ENCODE data around the gene WNT5A.

WNT5A gene
- total RNA-seq, result 0 to 24.8 (median 0.41) reads per million in 18 experiments

DNA sequence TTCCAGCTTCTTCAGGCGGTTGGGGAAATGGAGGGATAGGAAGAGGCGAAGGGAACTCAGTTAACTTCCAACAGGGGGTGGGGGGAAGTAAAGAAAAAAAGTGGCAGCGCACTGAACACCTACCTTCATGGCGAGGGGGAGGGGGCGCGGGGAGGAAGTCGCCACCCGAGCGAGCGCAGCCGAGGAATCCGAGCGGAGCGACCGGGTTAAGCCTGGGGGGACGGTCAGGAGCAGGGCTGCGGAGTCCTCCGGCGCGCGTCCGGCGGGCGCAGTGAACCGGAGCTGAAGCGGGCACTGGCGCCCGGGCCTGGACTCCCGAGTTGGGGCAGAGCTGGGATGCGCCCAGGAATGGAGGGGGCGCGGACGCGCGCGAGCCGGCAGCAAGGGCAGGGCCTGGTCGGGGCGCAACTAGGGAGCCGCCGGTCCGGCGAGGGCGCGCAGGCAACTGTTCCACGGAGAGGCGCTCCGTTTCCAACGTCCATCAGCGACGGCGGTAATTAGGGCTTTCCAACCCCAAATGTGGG, at the start of gene WNT5A:
TSS of gene WNT5A (minus strand) at position 450 of the 524 bp plus-strand sequence. CDS start at position 129, 321 bp downstream.
- DNase-seq, result no peak

DNA sequence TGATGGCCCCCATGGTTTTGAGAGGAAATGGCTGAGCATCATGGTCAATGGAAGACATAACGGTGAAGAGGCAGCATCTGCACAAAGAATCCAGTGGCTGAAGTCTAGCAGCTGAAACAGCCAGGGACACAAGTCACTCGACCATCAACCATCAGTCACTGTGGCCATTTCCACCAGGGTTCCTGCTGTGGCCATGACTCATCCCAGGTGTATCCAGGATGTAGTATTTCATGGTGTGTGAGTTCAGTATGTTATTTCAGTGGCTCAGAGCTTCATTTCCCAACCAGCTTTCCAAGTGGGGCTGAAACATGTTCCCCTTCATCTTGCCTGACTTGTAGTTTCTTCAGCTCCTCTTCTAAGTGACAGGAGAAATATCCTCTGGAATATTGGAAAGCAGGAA, 47.8 kb upstream of the WNT5A start:
- DNase-seq, result no peak

DNA sequence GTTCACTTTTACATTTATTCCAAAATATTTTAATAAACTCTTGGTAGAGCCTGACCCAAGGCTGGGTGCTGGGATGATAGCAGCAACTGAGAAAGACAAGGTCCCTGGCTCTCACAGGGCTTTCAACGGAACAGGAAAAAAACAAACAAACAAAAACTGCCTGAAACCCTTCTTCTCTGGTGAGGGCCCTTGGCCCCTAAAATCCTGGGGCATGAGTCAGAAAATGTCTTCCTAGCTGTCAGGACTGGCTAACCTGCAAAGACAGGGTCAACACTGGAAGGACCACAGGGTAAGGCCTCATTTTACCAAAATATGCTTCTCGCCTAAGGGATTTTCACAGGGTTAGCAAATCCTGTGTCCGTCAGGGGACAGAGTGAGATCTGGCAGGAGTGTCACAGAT, 45.7 kb upstream of the WNT5A start:
- DNase-seq, result no peak

DNA sequence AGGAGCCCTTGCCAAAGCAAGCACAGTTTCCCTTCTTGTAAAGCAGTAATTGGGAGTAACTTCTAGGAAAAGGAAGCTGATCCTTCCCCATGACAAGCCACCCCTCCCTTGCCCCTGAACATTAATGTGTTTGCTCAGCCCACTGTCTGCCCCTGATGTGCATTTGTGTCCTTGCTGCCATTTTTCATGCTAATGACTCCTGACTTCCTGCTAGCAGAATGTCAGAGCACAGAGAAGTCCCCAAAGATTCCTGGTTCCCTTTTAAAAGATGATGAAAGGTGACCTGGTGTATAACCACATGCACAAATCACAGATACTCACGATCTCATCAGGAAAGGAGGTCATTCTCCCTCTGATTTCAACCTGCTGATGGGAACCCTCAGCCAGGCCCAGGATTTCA, 44.2 kb upstream of the WNT5A start:
- DNase-seq, result no peak

DNA sequence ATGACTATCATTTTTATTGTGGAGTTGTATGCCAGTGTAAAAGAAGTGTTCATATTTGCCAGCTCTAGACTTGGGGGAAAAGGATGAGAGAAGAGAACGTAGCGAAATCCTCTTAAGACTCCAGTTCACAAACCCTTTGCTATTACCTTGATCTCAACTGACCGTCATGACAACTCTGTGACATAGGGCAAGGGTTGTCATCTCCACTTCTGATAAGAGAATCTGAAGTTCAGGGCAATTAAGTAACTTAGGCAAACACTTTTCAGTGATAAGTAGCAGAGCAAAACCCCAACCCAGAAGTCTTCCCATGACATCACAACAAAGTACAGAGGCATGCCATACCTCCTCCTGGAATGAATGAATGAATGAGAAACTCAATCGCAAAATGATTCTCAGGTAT, 40.3 kb upstream of the WNT5A start:
- no peak for DNase-seq

DNA sequence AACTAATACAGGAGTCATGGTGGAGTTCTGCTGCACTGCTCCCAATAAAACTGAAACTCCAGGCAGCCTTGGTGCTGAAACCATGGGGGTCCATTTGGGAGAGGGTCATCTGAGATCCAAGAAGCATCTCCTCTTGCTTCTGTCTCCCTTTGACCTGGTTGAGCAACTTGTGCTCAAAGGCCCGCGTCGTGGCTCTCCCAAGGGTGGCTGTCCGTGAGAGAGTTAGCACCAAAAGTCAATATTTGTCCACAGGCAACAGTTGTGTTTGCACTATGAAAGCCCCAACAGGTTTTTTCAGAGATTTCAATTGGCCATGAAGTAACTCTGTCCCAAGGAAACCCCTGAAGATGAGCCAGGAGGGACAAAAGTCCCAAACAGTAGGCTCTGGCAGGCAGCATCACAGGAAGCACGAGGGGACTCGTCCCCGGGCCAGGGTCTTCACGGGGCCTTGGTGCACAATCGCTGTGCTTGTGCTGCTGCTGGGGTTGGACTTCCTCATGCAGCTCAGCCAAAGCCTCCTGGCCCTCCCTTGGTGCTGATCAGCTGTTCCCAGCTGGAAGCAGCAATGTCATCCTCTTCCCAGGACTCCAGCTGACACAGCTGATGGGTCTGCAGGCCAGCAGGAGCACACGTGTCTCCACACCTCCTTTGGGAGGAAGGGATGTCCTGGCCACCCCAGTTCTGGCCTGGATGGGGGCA, 39.4 kb upstream of the WNT5A start:
- no peak for DNase-seq

DNA sequence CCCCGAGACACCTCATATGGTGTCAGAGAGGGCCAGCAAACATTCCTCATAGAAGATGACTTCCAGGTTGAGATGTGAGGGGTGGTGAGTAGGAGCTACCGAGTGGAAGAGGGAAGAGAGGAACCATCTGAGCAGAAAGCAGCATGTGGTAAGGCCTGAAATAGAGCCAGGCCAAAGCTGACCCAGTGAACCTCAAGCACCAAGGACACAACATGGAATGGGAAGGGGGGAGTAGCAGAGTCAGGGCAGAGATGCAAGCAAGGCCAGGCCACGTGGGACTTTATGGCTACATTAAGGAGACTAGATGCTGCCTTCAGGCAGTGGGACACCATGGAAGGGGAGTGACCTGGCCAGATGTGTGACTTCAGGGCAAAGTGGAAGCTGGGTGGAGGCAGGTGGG, 38.3 kb upstream of the WNT5A start:
- DNase-seq, result no peak

DNA sequence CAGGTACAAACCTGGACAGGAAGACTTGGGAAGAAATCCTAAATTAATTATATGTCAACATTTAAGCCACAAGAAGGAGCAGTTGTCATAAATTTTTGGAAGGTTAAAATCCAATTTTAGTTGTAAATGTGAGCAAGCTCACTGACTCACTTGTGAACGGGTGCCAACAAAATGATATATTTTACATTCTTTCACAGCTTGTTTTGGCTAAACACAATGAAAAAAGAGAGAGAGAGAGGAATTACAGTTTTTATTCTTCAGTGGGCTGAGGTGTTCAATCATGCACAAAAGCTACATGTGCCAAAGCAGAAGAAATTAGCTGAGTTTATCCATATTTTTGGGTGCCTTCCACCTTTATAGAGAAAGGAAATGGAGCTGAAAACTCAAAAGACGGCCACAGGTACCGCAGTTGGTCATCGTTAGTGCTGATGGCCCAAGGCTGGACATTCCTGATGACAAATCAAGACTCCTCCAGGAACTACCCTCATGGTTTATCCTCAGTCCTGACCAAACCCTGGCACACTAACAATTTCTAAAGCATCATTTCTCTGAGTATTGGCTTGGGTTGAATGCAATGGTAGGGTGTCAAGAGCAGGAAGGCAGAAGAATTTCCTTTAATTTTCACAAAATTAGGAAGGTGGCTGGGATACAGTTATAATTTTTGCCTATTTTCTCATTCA, 37.6 kb upstream of the WNT5A start:
- no peak for DNase-seq

DNA sequence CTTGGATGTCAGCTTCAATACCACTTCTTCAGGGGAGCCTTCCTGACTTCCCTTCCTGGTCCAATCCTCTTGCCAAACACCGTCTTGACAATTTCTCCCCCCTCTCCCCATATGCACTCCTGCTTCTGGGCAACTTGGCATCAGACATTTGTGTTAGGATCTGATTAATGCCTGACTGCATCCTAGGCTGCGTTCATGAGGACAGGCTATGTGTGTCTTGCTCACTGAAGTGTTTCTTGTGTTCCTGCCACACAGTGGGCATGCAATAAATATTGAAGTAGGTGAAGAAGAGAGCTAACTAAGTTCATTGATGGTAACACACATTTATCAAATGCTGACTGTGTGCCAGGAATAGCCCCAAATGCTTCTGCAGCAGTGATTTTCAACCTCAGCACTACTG, 36.4 kb upstream of the WNT5A start:
- DNase-seq, result no peak

DNA sequence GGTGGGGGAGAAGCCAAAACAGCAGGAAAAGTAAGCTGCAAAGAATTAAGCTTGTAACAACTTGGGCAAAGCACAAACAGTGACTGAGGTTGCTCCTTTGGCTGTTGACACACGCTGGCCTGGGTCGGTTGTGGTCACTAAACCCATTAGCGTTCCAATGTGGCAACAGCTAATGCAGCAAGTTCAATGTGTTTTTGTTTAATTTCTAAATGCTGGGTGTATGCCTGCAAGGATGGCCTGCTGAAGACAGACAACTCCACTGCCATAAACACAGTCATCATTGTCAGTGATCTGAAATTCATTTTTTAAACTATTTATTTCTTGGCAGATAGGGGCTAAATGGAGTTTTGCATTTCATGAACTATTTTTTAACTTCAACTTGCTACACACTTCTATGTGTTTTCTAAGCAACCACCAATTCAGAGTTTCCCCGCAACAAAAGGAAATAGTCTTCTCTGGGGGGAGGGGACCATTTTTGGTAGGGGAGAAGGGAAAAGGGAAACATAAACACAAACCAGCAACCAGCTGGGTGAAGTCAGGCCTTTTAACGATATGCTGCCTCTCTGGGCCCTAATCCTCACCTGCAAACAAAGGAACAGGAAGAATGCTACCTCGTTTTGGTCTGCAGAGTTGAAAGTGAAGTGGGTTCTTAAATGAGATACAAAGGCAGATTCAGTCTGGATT, 34.8 kb upstream of the WNT5A start:
- DNase-seq, result no peak

DNA sequence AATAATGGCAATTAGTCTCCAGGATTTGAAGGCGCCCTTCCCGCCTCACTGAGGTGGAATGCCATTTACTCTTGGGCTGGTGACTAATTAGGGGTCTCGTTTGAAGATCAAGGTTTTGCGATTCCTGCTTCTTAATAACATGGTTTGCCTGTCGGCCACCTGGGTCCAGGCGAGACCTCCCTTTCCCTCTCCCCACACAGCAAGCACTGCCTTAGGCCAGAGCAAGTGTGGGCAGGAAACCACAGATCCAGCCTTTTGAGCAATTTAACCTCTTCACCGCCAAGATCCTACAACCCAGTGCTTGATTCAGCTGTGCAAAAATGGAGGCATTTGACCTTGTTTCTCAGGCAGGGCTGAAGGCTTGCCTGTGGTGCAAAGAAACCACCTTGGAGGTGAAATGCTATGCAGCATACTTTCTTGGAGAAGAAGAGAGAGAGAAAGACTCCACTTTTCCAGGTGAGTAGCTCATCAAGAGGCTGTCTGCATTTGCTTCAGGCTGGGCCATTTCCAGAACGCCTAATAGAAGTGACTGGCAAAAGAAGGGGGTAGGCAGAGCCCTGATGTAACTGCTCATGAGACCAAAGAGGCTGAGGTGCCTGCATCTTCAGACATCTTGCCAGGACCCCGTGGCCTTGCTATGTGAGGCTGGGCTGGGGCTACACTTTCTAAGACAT, 34.1 kb upstream of the WNT5A start:
- DNase-seq, result no peak

DNA sequence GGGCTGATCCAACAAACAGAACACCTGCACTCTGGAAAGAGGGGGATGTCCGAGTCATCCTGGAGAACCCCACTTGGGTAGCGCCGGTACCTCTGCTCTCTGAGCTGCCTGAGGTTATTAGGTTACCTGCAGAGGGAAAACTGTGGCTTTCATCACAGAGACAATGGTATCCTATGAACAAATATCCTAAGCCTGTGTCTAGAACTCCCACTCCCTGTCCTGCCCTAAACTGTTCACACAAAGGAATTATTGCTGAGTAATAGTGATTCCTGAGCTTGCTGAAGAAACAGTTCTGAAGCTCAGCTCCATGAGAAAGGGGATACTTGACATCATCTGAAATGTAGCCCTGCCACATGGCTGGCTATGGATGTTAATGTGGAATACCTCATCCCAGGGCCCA, 31.9 kb upstream of the WNT5A start:
- no peak for DNase-seq

DNA sequence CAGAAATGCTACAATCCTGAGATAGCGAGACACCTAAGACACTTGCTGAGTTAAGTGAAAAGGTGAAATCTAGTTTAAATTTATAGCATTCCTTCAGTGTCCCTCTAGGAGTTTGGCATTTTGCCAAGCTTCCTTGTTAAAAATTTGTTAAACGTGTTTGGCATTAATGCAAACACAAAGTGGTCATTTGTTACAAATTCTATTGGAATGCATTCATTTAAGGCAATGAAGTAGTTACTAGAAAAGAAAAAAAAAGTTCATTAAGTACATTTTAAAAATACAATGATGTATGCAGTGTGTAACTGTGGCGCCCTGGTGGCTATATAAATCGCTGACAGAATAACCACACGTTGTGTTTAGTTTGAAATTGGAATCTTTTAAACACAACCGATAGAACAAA, 31.3 kb upstream of the WNT5A start:
- DNase-seq, result no peak

DNA sequence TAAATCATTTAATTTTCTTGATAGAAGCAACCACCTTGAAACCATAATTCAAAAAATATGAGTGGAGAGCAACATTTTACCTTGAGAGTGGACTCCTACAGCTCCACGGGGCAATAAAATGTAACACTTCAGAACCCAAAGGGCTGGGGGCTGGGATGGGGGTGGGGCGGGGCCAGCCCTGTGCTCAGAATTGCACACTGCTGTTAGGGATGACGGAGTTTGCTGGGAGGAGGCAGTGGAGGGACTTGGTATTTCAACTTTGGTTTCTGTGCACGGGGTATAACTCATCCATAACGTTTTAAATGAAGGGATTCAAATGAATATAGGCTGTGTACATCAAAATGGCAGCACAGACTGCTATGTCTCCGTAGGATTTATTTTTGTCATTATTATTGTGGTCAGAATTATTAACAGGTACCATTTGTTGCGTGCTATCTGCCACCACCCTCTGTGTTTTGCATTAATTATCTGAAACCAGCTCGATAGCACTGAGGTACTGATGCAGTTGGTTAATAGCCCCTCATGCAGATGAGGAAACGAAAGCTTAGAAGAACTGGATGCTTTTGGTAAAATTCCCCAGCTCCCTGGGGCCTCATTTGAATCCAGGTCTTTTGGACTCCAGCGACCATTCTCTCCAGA, 29.4 kb upstream of the WNT5A start:
- DNase-seq, result no peak

DNA sequence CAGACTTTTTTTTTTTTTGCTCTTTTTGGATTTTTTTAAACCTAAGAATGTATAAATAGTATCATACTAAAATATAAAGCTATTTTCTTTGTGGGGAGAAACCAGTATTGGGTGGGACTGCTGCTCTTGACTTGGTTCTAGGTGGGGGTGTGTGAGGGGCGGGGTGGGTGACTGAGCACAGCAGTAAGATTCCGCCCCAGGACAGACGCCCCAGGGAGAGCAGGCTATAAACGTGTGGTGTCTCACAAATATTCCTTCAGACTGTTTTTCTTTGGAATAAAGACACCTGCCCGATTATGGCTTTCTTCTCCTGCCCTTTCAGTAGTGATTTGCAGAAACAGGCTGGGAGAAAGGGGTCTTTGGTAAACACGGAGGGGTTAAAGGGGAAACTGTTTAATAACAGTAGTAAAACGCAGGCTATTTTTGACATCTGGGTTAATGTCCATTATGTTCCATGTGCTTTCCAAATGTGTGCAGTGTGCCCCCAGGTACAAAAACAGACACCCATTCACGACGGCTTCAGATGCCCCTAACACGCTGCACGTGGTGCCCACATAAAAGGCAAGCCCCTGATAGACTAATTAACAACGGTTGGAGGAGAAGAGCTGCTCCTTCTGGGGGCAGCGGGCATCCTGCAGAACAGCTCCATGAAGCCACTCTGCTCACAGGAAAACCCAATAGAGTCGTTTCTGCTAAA, 28.6 kb upstream of the WNT5A start:
- DNase-seq, result no peak

DNA sequence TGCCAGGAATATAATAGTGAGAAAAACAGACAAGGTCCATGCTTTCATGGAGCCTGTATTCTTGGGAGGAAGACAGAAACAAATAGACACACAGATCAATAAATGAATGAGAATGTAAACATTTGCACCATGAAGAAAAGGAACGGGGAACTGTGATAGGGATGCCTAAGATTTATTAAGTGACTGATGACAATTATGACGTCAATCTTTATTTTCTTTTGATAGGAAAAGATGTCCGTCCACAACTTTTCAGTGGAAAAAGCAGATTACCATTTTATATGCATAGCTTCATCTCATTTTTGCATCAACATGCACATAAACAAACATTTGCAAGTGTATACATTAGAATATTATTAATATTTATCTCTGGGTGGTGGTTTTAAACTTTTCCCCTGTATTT, 27.9 kb upstream of the WNT5A start:
- no peak for DNase-seq

DNA sequence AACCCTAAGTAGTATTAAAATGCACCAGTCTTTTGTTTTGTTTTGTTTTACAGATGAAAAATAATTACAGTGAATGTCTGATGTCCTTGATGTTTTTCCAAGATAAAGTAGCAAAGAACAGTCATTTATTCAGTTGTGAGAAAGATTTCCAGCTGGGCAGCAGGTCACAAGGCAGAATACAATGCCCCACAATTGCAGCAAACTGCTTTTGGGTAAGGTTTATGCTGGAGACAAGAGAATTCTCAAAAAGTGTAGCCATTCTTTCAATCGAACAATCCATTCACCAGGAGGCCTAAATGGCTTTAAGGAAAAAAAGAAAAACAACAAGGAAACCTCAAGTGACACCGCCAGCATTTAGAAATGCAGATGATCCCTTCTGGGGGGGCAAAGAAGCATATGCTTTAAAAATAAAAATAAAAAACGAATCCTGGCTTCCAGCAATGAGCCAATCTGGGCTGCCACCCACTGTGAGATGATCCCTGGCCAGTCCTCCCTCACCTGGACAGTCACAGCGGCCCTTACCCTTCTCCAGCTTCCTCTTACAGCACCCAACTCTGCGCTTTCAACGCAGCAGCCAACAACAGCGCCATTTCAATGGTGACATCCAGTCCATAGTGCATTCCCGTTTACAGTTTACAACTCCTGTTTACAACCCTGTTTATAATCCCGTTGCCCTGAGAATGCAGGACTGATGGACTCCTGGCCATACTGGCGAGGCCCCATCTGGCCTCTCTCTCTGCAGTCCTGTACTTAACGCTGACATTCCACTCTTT, 25.7 kb upstream of the WNT5A start:
- no peak for DNase-seq

DNA sequence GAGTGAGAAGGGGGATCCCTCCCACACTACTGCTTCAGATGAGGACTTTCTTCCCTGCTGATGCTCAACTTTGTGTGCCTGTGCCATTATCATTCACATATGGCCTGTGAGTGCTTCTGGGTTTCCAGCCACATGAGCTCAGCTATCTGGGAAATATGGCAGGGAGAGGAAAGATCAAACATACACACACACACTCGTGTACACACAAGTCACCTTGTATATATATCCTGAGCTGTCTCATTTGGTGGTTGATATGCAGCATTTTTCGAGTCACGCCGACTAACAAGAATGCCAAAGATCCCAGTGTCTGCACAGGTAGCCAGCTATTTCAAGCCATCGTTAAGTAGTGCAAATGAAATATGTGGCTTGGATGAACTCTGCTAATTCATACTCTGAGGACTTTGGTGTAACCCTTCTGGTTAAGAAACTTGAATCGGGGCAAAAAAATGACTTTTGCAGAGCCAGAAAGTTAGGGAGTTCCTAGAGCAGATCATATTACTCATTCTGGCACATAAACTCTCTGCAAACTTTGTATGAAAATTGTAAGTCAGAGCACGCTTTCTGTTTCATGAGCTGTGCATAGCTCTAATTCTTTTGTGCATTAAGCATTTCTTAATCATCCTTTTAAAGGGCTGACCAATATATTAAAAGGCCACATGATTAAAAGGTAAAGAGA, 24.9 kb upstream of the WNT5A start:
- DNase-seq, result no peak

DNA sequence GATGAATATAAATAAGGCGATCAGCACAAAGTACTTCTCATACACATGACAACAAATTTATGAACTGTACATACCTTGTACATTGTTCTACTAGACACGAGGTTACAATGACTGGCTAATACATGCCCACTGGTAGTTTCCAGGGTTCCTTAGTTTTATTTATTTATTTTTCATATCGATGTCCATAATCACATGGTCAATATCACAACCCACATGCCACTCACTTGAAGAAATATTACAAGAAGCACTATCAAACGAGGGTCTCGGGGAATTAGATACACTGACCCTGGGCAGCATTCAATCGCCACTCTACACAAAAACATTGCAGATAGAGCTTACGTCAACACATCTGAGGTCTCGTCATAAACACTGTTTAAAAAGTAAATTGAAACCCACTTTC, 21.2 kb upstream of the WNT5A start:
- no peak for DNase-seq

DNA sequence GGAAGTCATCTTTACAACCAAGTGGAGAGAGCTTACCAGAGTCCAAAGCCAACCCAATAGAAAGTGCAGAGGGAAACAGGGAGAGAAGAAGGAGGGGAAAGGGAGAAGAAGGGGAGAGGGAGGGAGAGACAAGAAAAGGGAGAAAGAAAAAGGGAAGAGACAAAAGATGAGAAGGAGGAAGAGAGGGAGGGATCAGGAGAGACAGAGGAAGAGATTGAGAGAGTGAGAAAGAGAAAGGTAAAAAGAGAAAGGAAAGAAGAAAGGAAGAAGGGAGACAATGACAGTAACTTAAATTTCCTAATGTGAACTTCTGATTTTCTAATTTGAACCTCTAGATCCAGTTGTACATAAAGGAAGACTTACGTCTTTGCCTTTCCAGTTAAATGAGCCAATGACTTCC, 20.7 kb upstream of the WNT5A start:
- DNase-seq, result no peak

DNA sequence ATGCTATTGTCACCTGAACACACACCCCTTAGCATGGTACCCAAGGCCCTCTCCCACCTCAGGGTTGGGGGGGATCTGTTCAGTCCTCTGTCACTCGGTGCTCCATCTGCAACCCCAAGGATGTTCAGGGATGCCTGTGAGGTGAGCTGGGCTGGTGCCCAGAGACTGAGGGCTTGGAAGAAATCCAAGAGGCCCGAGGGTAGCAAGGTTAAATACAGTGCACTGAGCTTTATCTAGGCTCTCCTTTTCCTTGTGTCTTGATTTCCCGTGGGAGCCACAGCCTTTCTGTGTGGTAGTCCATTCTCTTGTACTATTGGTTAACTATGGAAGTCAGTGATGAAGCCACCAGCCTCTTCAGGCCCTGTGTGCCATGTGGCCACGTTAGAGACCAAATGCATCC, 18.7 kb upstream of the WNT5A start:
- no peak for DNase-seq

All from inflammatory macrophage (primary cell).